ENCODE measurements around the gene TTC27. TPM values are rescaled to one million over a fixed set of nuclear protein-coding genes. Genes with fewer than 3 reads are reported as not detected.

The TTC27 gene
- total RNA-seq: 26.4 and 30.3 TPM in 2 replicates

GRCh38 chr2:32627814-32628579, at the start of gene TTC27:
Gene TTC27 (plus strand): TSS chr2:32628050. CDS start chr2:32628293, 243 bp downstream.

Measured in mammary microvascular endothelial cell (primary cell).